Stomach (tissue), 9 donors: Measurements from ENCODE around the gene JAGN1. TPM values are rescaled to one million over a fixed set of nuclear protein-coding genes. Genes with fewer than 3 reads are reported as not detected.

ENCODE experiments used
- DNase-seq, 2 donors: peaks; one replicate each; pipeline versions ENCODE4 v3.0.0 to v3.0.0-alpha.2; 2013 to 2019
- H3K27ac ChIP-seq, 5 donors: fragments of 200-600 bp in 4 of 5; sonication (generic) in 4 of 5; one replicate each; pipeline ENCODE4 v1.5.1; 2013 to 2019; ENCODE audit warnings: mild to moderate bottlenecking in 1 of 5, moderate library complexity in 1 of 5
- H3K27me3 ChIP-seq, 3 donors: fragments of 200-600 bp; sonication (generic); one replicate each; pipeline ENCODE4 v1.5.1; 2017 to 2019; ENCODE audit warnings: mixed run types in 1 of 3
- H3K36me3 ChIP-seq, 4 donors: fragments of 200-600 bp; sonication (generic); 1 replicate in 3 of 4; 2 replicates in 1 of 4; pipeline ENCODE4 v1.5.1; 2016 to 2019
- H3K4me1 ChIP-seq, 4 donors: fragments of 200-600 bp; sonication (generic); one replicate each; pipeline ENCODE4 v1.5.1; 2016 to 2019
- H3K4me3 ChIP-seq, 4 donors: fragments of 200-600 bp; sonication (generic) in 3 of 4; one replicate each; pipeline ENCODE4 v1.5.1; 2016 to 2019; ENCODE audit warnings: mild to moderate bottlenecking in 1 of 4
- H3K9me3 ChIP-seq, 4 donors: fragments of 200-600 bp; sonication (generic); one replicate each; pipeline ENCODE4 v1.5.1; 2016 to 2019
- CTCF ChIP-seq, 7 experiments: fragments of 450-650 bp in 4 of 7; fragments of 200-600 bp in 3 of 7; sonication (generic) in 3 of 7; IDR thresholded peaks; one replicate each; pipeline ENCODE4 v1.5.1; 2016 to 2019; ENCODE audit warnings: antibody characterized with exemption in 7 of 7, control low read depth in 2 of 7, mild to moderate bottlenecking in 1 of 7
- EP300 ChIP-seq: sonication (generic); formaldehyde crosslinking; IDR thresholded peaks from one replicate; pipeline ENCODE4 v1.6.1; 2017; ENCODE audit warnings: antibody characterized with exemption
- POLR2A ChIP-seq, 4 donors: fragments of 450-650 bp; IDR thresholded peaks; one replicate each; pipeline ENCODE4 v1.6.1; 2016; ENCODE audit warnings: antibody characterized with exemption in 4 of 4, control low read depth in 2 of 4, mild to moderate bottlenecking in 1 of 4, moderate library complexity in 1 of 4
- POLR2AphosphoS5 ChIP-seq, 3 donors: sonication (generic); formaldehyde crosslinking; IDR thresholded peaks; one replicate each; pipeline ENCODE4 v1.6.1; 2016; ENCODE audit warnings: antibody characterized with exemption in 3 of 3
- WGBS, 5 donors: extraction: QIAGEN DNeasy Blood & Tissue Kit in 3 of 5; methylation state at CpG; one replicate each; pipeline versions ENCODE4 v1.1.5 to v1.1.7; 2013 to 2018; 5-methylcytosine and 5-hydroxymethylcytosine counted together
- intact Hi-C: fragments of 100-400 bp; cut with DNase I; formaldehyde crosslinking; loops from one replicate; pipeline ENCODE4 v1.15.1; 2023; ENCODE audit warnings: low total_unique reads
- polyA plus RNA-seq, 3 donors: library from polyadenylated mRNA; stranded (reverse); fragments of 200-250 nt; gene quantifications; one replicate each; pipeline ENCODE4 v1.2.3, GENCODE V29; 2013
- total RNA-seq, 5 donors: library from RNA; depleted of rRNA; stranded (reverse); fragments of >200 nt; gene quantifications; one replicate each; pipeline versions ENCODE4 v1.1.0 to v1.2.3, GENCODE V29; 2014 to 2016
- donor health status: healthy with polysubstance abuse.
- donor health status: Bipolar disorder and iron deficiency.
- donor health status: healthy.

Gene JAGN1
- total and polyA plus RNA-seq, 8 donors, result 9.4 to 56.6 (median 26.5) TPM; not detected in 1

GRCh38 chr3:9887480-9887879, 2.9 kb upstream of the JAGN1 start:
- H3K4me3 ChIP-seq, result no peak overlapping the region
- no peaks in the 10 kb centered on the region for H3K27me3 ChIP-seq
- no peak overlapping the region for H3K27ac ChIP-seq
- intact Hi-C loops, result no loop called here
- H3K9me3 ChIP-seq, result no peaks in the 10 kb centered on the region
- peaks cover 14 to 22% (median 21%) of the 10 kb centered on the region in 4 donors for H3K4me1 ChIP-seq
- peaks cover 0 to 3% (median 2%) of the 10 kb centered on the region in 4 donors for H3K36me3 ChIP-seq
- DNase-seq, result no peak
- no peak for TF ChIP-seq POLR2AphosphoS5 (IDR thresholded peaks at IDR 0.05)
- TF ChIP-seq CTCF (IDR thresholded peaks at IDR 0.05), result no peak
- no peak for TF ChIP-seq EP300
- TF ChIP-seq POLR2A (IDR thresholded peaks at IDR 0.05), result no peak
- WGBS, 5 donors, result 73 to 87% (median 84%) methylated on average over 5 of the region's 5 CpGs

- peaks cover 14 to 30% (median 27%) of the 10 kb centered on the region in 4 donors for H3K4me1 ChIP-seq
- intact Hi-C loops, result no loop called here
- no peak overlapping the region for H3K27ac ChIP-seq
- DNase-seq, result no peak
- H3K4me3 ChIP-seq, result no peak overlapping the region
- TF ChIP-seq POLR2AphosphoS5 (IDR thresholded peaks at IDR 0.05), result no peak
- TF ChIP-seq POLR2A (IDR thresholded peaks at IDR 0.05), result no peak
- no peak for TF ChIP-seq CTCF (IDR thresholded peaks at IDR 0.05)
- TF ChIP-seq EP300, result no peak
- no peaks in the 10 kb centered on the region for H3K9me3 ChIP-seq
- WGBS, 5 donors, result 83 to 92% (median 87%) methylated on average over 3 of the region's 3 CpGs
- H3K36me3 ChIP-seq, result peaks cover 0 to 13% (median 13%) of the 10 kb centered on the region in 4 donors
- no peaks in the 10 kb centered on the region for H3K27me3 ChIP-seq
Observed at GRCh38 chr3:9888540-9888939, 1.9 kb upstream of the JAGN1 start.

GRCh38 chr3:9889405-9889804, 1.0 kb upstream of the JAGN1 start:
- Histone ChIP-seq H3K4me1 (peaks cover 18 to 39% (median 31%) of the 10 kb centered on the region in 4 donors), H3K4me3 (no peak overlapping the region), H3K27me3 (no peaks in the 10 kb centered on the region), H3K27ac (peak overlapping the region in 1 of 5 donors; percentile 93), H3K36me3 (peaks cover 0 to 19% (median 16%) of the 10 kb centered on the region in 4 donors), H3K9me3 (no peaks in the 10 kb centered on the region)
- intact Hi-C loops, result no loop called here
- DNase-seq, result no peak
- WGBS, 5 donors, result 75 to 83% (median 76%) methylated on average over 5 of the region's 5 CpGs
- TF ChIP-seq POLR2AphosphoS5 (IDR thresholded peaks at IDR 0.05) (no peak), POLR2A (IDR thresholded peaks at IDR 0.05) (no peak), CTCF (IDR thresholded peaks at IDR 0.05) (no peak), EP300 (no peak)

- Histone ChIP-seq H3K27ac (peak overlapping the region; percentile 93 to 99 (median 97)), H3K4me3 (peak overlapping the region; percentile 68 to 93 (median 84)), H3K9me3 (no peaks in the 10 kb centered on the region), H3K4me1 (peaks cover 18 to 44% (median 34%) of the 10 kb centered on the region in 4 donors), H3K36me3 (peaks cover 0 to 19% (median 16%) of the 10 kb centered on the region in 4 donors), H3K27me3 (no peaks in the 10 kb centered on the region)
- intact Hi-C loops, result no loop called here
- 4 to 7% (median 5%) methylated on average over 11 to 12 of the region's 12 CpGs for WGBS, 5 donors
- TF ChIP-seq POLR2AphosphoS5 (IDR thresholded peaks at IDR 0.05) (no peak), EP300 (no peak), POLR2A (IDR thresholded peaks at IDR 0.05) (no peak), CTCF (IDR thresholded peaks at IDR 0.05) (no peak)
- DNase-seq, result no peak
Observed at GRCh38 chr3:9891072-9891622, 737 bp downstream of the JAGN1 start.
